NT2/D1 (cell line): Measurements from ENCODE around the gene CACNA1I.

ENCODE experiments used
- SUZ12 ChIP-seq: IDR thresholded peaks from 2 replicates; pipeline ENCODE4 v1.6.1; 2011; ENCODE audit not compliant: insufficient read length, insufficient read depth; ENCODE audit errors: extremely low read depth
- YY1 ChIP-seq: IDR thresholded peaks from 2 replicates; pipeline ENCODE4 v1.6.1; 2011; ENCODE audit not compliant: insufficient read length, insufficient read depth
- ZNF274 ChIP-seq: IDR thresholded peaks from 2 replicates; pipeline ENCODE4 v1.6.1; 2011; ENCODE audit warnings: mild to moderate bottlenecking, low read depth, low read length

DNA sequence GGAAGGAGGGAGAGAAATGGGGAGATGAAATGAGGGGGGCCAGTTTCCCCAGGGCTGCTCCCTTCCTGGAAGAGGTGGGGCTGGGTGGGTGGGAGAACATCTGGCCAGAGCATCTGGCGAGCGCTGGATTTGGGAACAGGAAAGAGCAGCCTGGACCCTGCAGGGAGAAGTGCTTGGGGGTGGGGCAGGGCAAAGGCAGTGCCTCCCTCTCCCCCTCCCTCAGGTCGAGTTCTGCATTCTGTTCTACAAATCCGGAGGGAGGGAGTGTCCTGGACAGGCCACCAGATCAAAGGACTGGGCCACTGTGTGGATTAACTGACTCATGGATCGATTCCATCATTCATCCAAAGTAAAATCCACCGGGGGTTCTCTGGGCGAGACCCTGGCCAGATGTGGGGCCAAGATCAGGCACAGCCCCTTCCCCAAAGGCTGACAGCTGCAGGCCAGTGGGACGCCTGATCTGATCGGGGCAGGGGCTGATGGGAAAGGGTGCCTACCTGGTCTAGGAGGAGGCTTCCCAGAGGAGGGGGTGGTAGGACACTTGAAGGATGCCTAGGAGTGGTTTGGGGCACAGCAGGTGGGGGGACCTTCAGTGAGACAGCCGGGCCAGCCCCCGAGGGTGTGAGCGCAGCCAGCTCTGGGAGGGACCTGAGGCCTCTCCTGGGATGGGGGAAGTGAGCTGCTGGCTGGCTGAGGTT lies 57.5 kb downstream of the CACNA1I start:
- TF ChIP-seq YY1 (no peak), ZNF274 (no peak), SUZ12 (no peak)
